Measurements from ENCODE around the gene PROCR. TPM values are rescaled to one million over a fixed set of nuclear protein-coding genes. Genes with fewer than 3 reads are reported as not detected.

Gene PROCR
- total RNA-seq, 1 donor from 2014 or later, result 241 TPM

DNA sequence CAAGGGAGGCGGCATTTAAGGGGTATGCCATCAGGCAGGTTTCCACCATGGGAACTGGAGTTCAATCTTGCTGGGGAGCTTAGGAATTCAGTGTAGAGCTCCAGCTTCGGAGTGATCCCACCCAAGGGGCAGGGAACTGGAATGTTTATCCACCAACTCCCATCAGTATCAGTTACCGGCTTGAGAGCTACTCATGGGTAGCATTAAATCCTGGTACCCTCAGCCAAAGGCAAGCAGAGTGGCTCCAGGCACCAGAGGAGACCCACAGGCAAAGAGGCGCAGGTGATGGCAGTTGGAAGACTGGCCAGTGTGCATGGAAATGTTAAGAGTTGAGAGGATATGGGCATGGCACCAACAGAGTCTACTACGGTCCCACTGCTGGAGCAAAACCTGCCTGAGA lies 38.8 kb upstream of the PROCR start:
- intact Hi-C loops (cut with DNase I), result no loop called here
- peak in 1 of 2 donors; percentile 52 for DNase-seq (ENCODE audit: low spot score in 2 of 2)
- no peaks in the 10 kb centered on the region for H3K27me3 ChIP-seq
- peaks cover 10 to 17% of the 10 kb centered on the region in 2 donors for H3K4me1 ChIP-seq
- TF ChIP-seq, protein P1, sequence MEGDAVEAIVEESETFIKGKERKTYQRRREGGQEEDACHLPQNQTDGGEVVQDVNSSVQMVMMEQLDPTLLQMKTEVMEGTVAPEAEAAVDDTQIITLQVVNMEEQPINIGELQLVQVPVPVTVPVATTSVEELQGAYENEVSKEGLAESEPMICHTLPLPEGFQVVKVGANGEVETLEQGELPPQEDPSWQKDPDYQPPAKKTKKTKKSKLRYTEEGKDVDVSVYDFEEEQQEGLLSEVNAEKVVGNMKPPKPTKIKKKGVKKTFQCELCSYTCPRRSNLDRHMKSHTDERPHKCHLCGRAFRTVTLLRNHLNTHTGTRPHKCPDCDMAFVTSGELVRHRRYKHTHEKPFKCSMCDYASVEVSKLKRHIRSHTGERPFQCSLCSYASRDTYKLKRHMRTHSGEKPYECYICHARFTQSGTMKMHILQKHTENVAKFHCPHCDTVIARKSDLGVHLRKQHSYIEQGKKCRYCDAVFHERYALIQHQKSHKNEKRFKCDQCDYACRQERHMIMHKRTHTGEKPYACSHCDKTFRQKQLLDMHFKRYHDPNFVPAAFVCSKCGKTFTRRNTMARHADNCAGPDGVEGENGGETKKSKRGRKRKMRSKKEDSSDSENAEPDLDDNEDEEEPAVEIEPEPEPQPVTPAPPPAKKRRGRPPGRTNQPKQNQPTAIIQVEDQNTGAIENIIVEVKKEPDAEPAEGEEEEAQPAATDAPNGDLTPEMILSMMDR (IDR thresholded peaks at IDR 0.05), result no peak
- H3K27ac ChIP-seq, result peak overlapping the region; percentile 60 to 85
- H3K9me3 ChIP-seq, result no peaks in the 10 kb centered on the region
- H3K36me3 ChIP-seq, result peaks cover 44 to 46% of the 10 kb centered on the region in 2 donors
- no peak overlapping the region for H3K4me3 ChIP-seq

- intact Hi-C loops (cut with DNase I), result no loop called here
- TF ChIP-seq, protein P1 (IDR thresholded peaks at IDR 0.05), result no peak
- Histone ChIP-seq H3K4me1 (peaks cover 10 to 17% of the 10 kb centered on the region in 2 donors), H3K36me3 (peaks cover 41 to 45% of the 10 kb centered on the region in 2 donors), H3K27me3 (no peaks in the 10 kb centered on the region), H3K27ac (peak overlapping the region; percentile 85 to 89), H3K4me3 (no peak overlapping the region), H3K9me3 (no peaks in the 10 kb centered on the region)
- no peak for DNase-seq (ENCODE audit: low spot score in 2 of 2)
Measured at GRCh38 chr20:35133735-35134134, 38.1 kb upstream of the PROCR start.

GRCh38 chr20:35134472-35134871 lies 37.4 kb upstream of the PROCR start:
- Histone ChIP-seq H3K9me3 (no peaks in the 10 kb centered on the region), H3K27me3 (no peaks in the 10 kb centered on the region), H3K4me3 (peak overlapping the region in 1 of 2 donors; percentile 37), H3K4me1 (peaks cover 10 to 17% of the 10 kb centered on the region in 2 donors), H3K36me3 (peaks cover 39 to 48% of the 10 kb centered on the region in 2 donors), H3K27ac (peak overlapping the region; percentile 85 to 89)
- peak in 1 of 2 donors; percentile 78 for DNase-seq (ENCODE audit: low spot score in 2 of 2)
- TF ChIP-seq, protein P1 (IDR thresholded peaks at IDR 0.05), result no peak
- intact Hi-C loops (cut with DNase I), result no loop called here

DNA sequence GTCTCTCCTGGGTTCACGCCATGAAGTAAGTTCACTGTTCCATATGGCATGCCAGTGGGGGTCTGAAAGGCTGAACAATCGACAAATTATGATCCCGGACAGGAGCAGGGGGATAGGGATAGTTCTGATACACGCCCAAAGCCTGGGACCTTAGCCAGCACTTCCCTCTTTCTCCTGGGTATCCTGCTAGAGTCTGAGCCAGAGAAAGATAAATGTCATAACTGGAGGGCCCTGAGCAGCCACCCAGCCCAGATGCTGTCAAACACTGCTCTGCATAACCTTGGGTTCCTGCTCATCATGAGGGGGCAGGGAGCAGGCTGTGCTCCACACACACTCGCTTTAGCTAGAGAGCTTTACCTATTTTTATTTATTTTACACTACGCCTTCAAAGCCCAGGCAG lies 37.0 kb upstream of the PROCR start:
- TF ChIP-seq, protein P1 (IDR thresholded peaks at IDR 0.05), result no peak
- Histone ChIP-seq H3K4me1 (peaks cover 10 to 17% of the 10 kb centered on the region in 2 donors), H3K27me3 (no peaks in the 10 kb centered on the region), H3K27ac (peak overlapping the region; percentile 85 to 89), H3K9me3 (no peaks in the 10 kb centered on the region), H3K4me3 (peak overlapping the region in 1 of 2 donors; percentile 37), H3K36me3 (peaks cover 38 to 50% of the 10 kb centered on the region in 2 donors)
- DNase-seq (ENCODE audit: low spot score in 2 of 2), result no peak
- intact Hi-C loops (cut with DNase I), result no loop called here

GRCh38 chr20:35135867-35136586 lies 35.8 kb upstream of the PROCR start:
- TF ChIP-seq, protein P1 (IDR thresholded peaks at IDR 0.05), result no peak
- H3K27ac ChIP-seq, result peak overlapping the region; percentile 85 to 89
- peaks cover 39 to 60% of the 10 kb centered on the region in 2 donors for H3K36me3 ChIP-seq
- H3K4me1 ChIP-seq, result peaks cover 10 to 17% of the 10 kb centered on the region in 2 donors
- H3K4me3 ChIP-seq, result no peak overlapping the region
- DNase-seq (ENCODE audit: low spot score in 2 of 2), result no peak
- no peaks in the 10 kb centered on the region for H3K27me3 ChIP-seq
- intact Hi-C loops (cut with DNase I), result no loop called here
- H3K9me3 ChIP-seq, result no peaks in the 10 kb centered on the region

Data from ascending aorta (tissue), 2 donors.